GM20000 (cell line): Measurements from ENCODE around the gene JARID2.

Experiments
- DNase-seq: peaks from one replicate; pipeline ENCODE4 v3.0.0; 2012; ENCODE audit warnings: low spot score
- TF ChIP-seq, protein P1 (sequence below): IDR thresholded peaks from 2 replicates; pipeline ENCODE4 v1.5.1; 2012; ENCODE audit warnings: mild to moderate bottlenecking, control low read depth; ENCODE audit errors: extremely low read depth, missing control alignments

The JARID2 gene

GRCh38 chr6:15220062-15220461 lies 25.8 kb upstream of the JARID2 start:
- no peak for DNase-seq
- TF ChIP-seq, protein P1, sequence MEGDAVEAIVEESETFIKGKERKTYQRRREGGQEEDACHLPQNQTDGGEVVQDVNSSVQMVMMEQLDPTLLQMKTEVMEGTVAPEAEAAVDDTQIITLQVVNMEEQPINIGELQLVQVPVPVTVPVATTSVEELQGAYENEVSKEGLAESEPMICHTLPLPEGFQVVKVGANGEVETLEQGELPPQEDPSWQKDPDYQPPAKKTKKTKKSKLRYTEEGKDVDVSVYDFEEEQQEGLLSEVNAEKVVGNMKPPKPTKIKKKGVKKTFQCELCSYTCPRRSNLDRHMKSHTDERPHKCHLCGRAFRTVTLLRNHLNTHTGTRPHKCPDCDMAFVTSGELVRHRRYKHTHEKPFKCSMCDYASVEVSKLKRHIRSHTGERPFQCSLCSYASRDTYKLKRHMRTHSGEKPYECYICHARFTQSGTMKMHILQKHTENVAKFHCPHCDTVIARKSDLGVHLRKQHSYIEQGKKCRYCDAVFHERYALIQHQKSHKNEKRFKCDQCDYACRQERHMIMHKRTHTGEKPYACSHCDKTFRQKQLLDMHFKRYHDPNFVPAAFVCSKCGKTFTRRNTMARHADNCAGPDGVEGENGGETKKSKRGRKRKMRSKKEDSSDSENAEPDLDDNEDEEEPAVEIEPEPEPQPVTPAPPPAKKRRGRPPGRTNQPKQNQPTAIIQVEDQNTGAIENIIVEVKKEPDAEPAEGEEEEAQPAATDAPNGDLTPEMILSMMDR, result no peak

DNA sequence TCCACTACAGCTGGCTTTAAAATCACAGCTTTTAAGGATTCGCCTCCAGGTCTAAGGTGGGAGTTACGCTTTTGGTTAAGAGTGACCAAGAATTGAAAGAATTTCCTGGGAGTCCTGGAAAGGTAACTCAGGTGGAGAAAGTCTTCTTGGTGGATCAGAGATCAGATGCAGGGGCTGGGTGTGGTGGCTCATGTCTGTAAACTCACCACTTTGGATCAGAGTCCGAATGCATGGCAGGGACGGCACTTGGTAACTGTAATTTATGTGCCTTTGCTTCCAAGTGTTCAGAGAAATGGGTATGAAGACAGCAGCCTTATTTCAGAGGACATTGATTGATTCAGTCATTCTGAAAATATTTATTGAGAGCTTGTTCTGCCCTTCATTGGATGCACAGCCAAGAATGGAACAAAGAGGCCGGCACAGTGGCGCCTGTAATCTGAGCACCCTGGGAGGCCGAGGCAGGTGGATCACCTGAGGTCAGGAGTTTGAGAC lies 18.0 kb upstream of the JARID2 start:
- TF ChIP-seq, protein P1, result no peak
- DNase-seq, result no peak

GRCh38 chr6:15230827-15231226 lies 15.0 kb upstream of the JARID2 start:
- no peak for DNase-seq
- TF ChIP-seq, protein P1, result no peak

GRCh38 chr6:15232836-15233510 lies 12.9 kb upstream of the JARID2 start:
- TF ChIP-seq, protein P1, result no peak
- no peak for DNase-seq

- TF ChIP-seq, protein P1, result no peak
- no peak for DNase-seq
Measured at GRCh38 chr6:15234068-15234758, 11.7 kb upstream of the JARID2 start.

GRCh38 chr6:15239616-15240364 lies 6.1 kb upstream of the JARID2 start:
- TF ChIP-seq, protein P1, result no peak
- DNase-seq, result no peak

- no peak for DNase-seq
- TF ChIP-seq, protein P1, result no peak
Measured at GRCh38 chr6:15242503-15242902, 3.4 kb upstream of the JARID2 start.
